ENCODE results near the gene MCOLN1. TPM values are rescaled to one million over a fixed set of nuclear protein-coding genes. Genes with fewer than 3 reads are reported as not detected.

MCOLN1 gene
- total RNA-seq, 6 donors from 2014 or later: 12.9 to 118 (median 69.7) TPM

DNA sequence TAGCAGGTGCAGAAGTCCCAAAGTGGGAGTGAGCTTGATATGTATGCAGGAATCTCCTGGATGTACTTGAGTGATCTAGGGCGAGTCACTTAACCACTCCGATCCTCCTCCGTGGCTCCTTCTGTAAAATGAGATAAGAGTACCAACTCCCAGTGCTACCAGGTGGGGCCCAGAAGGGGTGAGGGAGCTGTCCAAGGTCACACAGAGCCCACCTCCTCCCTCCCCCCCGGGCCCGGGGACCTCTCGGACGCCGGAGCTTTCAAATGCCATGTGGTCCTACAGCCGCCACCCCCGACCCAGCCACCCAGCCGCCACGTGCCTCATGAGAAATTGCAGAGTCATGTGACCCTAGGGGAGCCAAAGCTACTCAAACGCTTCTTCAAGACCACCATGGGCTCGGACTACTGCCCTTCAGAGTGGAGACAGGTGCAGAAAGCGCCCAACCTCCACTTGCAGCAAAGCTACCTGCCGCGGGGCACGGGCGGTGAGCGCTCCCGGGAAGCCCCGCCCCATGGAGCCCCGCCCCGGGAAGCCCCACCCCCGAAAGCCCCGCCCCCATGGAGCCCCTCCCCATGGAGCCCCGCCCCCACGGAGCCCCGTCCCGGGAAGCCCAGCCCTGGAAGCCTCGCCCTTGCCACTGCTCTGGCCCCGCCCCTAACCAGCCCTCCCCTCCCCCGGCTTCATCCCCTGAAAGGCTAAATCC lies 16.6 kb upstream of the MCOLN1 start:
- ATAC-seq (ENCODE audit: low FRiP score in 2 of 2) (peak; percentile 61 to 69), DNase-seq (peak in 1 of 2 donors; percentile 85)
- no peak for TF ChIP-seq EP300 (IDR thresholded peaks at IDR 0.05)
- no peak for TF ChIP-seq POLR2AphosphoS5 (IDR thresholded peaks at IDR 0.05)
- no peak for TF ChIP-seq POLR2A (IDR thresholded peaks at IDR 0.05)
- TF ChIP-seq, protein P1, sequence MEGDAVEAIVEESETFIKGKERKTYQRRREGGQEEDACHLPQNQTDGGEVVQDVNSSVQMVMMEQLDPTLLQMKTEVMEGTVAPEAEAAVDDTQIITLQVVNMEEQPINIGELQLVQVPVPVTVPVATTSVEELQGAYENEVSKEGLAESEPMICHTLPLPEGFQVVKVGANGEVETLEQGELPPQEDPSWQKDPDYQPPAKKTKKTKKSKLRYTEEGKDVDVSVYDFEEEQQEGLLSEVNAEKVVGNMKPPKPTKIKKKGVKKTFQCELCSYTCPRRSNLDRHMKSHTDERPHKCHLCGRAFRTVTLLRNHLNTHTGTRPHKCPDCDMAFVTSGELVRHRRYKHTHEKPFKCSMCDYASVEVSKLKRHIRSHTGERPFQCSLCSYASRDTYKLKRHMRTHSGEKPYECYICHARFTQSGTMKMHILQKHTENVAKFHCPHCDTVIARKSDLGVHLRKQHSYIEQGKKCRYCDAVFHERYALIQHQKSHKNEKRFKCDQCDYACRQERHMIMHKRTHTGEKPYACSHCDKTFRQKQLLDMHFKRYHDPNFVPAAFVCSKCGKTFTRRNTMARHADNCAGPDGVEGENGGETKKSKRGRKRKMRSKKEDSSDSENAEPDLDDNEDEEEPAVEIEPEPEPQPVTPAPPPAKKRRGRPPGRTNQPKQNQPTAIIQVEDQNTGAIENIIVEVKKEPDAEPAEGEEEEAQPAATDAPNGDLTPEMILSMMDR (IDR thresholded peaks at IDR 0.05): no peak
- H3K27ac ChIP-seq: peak overlapping the region in 3 of 4 donors; percentile 16 to 43 (median 38)
- no peaks in the 10 kb centered on the region for H3K9me3 ChIP-seq
- no peaks in the 10 kb centered on the region for H3K36me3 ChIP-seq
- peak overlapping the region in 3 of 4 donors; percentile 31 to 43 (median 39) for H3K4me3 ChIP-seq
- 6 to 12% methylated on average over 3 to 23 of the region's 33 CpGs for WGBS, 2 donors
- peaks cover 0 to 6% (median 0%) of the 10 kb centered on the region in 4 donors for H3K27me3 ChIP-seq
- H3K4me1 ChIP-seq: peaks cover 22 to 46% (median 28%) of the 10 kb centered on the region in 4 donors

DNA sequence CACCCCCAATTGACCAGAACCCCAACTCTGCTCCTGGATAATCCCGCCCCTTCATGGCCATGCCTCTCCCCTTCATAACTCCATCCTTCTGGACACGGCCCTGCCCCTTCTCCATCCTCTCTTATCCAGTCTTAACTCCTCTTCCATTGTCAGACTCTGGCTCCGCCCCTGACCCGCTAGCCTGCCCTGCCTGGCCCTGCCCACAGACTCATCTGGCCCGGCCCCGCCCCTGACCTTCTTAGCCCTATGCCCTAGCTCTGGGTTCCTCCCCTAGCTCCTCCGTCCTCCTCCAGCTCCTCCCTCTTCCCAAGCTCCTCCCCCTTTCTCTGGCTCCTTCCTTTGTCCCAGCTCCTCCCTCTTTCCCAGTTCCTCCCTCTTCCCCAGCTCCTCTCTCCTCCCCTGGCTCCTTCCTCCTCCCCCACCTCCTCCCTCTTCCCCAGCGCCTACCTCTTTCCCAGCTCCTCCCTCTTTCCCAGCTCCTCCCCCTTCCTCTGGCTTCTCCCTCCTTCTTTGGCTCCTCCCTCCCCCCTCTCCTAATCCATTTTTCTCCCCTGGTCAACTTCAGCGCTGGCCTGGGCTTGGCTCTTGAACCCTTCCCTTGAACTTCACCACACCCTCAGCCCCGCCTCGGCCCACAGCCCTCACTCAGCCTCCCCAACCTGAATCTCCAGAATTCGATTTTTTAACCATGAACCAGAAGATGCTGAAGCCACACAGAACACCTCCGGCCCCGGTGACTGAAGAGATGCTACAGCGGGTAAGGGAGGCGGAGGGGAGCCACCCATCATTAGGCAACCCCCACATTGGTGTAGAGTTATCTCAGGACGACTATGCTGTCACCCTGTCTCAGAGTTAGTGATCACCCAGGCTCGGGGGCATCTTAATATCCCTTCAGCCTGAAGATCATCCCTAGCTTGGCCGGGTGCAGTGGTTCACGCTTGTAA lies 15.8 kb upstream of the MCOLN1 start:
- peak overlapping the region; percentile 16 to 74 (median 52) for H3K27ac ChIP-seq
- DNase-seq (peak; percentile 90 to 97), ATAC-seq (ENCODE audit: low FRiP score in 2 of 2) (peak; percentile 93 to 95)
- no peaks in the 10 kb centered on the region for H3K27me3 ChIP-seq
- no peaks in the 10 kb centered on the region for H3K36me3 ChIP-seq
- TF ChIP-seq POLR2A (IDR thresholded peaks at IDR 0.05) (no peak), EP300 (IDR thresholded peaks at IDR 0.05) (no peak), POLR2AphosphoS5 (IDR thresholded peaks at IDR 0.05) (no peak)
- TF ChIP-seq, protein P1 (IDR thresholded peaks at IDR 0.05): no peak
- WGBS, 2 donors: 44 to 50% methylated on average over 20 of the region's 20 CpGs
- peaks cover 16 to 38% (median 20%) of the 10 kb centered on the region in 4 donors for H3K4me1 ChIP-seq
- no peaks in the 10 kb centered on the region for H3K9me3 ChIP-seq
- peak overlapping the region in 3 of 4 donors; percentile 31 to 43 (median 39) for H3K4me3 ChIP-seq

DNA sequence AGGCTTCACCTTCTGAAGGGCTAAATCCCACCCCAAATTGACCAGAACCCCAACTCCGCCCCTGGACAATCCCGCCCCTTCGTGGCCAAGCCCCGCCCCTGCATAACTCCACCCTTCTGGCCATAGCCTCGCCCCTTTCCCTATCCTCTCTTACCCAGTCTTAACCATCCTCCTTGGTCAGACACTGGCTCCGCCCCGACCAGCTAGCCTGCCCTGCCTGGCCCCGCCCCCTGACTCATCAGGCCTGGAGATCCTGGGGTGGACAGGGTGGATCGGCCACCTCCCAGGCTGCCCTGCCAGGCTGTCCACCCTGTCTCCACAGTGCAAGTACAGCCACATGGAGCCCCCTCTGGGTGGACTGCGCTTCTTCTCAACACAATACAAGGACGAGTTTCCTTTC lies 14.5 kb upstream of the MCOLN1 start:
- H3K36me3 ChIP-seq: no peaks in the 10 kb centered on the region
- peak; percentile 87 to 88 for DNase-seq
- WGBS, 2 donors: 37 to 45% methylated on average over 7 to 11 of the region's 11 CpGs
- H3K27me3 ChIP-seq: no peaks in the 10 kb centered on the region
- H3K27ac ChIP-seq: peak overlapping the region in 2 of 4 donors; percentile 60 to 74
- H3K4me1 ChIP-seq: peaks cover 16 to 37% (median 20%) of the 10 kb centered on the region in 4 donors
- TF ChIP-seq POLR2A (IDR thresholded peaks at IDR 0.05) (no peak), POLR2AphosphoS5 (IDR thresholded peaks at IDR 0.05) (no peak), EP300 (IDR thresholded peaks at IDR 0.05) (no peak)
- TF ChIP-seq, protein P1 (IDR thresholded peaks at IDR 0.05): no peak
- ATAC-seq (ENCODE audit: low FRiP score in 2 of 2): peak; percentile 79 to 84
- no peak overlapping the region for H3K4me3 ChIP-seq
- no peaks in the 10 kb centered on the region for H3K9me3 ChIP-seq

DNA sequence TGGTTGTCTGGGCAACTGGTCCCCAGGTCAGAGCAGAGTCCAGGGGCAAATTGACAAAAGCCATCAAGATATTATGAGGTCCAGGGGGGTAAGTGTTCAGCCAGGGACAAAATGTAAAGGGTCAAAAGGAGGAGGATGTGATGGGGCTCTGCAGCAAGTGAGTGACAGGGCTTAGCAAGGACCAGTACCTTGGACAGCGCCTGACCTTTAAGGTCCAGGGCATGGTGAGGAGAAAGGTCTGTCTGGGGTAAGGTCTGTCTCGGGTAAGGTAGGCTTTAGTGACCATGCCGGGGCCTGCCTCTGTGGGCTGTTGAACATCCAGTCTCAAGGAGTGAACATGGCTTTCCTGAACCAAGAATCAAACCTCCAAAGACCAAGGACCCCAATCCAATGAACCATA lies 12.8 kb upstream of the MCOLN1 start:
- peaks cover 19 to 39% (median 24%) of the 10 kb centered on the region in 4 donors for H3K4me1 ChIP-seq
- WGBS, 2 donors: 13 to 39% methylated on average over 3 of the region's 3 CpGs
- no peak for ATAC-seq (ENCODE audit: low FRiP score in 2 of 2)
- no peak for DNase-seq
- no peak overlapping the region for H3K4me3 ChIP-seq
- H3K36me3 ChIP-seq: no peaks in the 10 kb centered on the region
- no peaks in the 10 kb centered on the region for H3K27me3 ChIP-seq
- H3K27ac ChIP-seq: no peak overlapping the region
- TF ChIP-seq, protein P1 (IDR thresholded peaks at IDR 0.05): no peak
- TF ChIP-seq POLR2AphosphoS5 (IDR thresholded peaks at IDR 0.05) (no peak), POLR2A (IDR thresholded peaks at IDR 0.05) (no peak), EP300 (IDR thresholded peaks at IDR 0.05) (no peak)
- H3K9me3 ChIP-seq: no peaks in the 10 kb centered on the region

Data from upper lobe of left lung (tissue), 6 donors.